ENCODE data around the gene RNF34. TPM values are rescaled to one million over a fixed set of nuclear protein-coding genes. Genes with fewer than 3 reads are reported as not detected.
"Not testable (repeated sequence)": the region's sequence is repeated elsewhere in the genome, so short reads cannot be mapped to it uniquely, and the experiment has no call there.

RNF34 gene
- total RNA-seq, 2 donors from 2014 or later: 72.6 to 74.7 TPM

DNA sequence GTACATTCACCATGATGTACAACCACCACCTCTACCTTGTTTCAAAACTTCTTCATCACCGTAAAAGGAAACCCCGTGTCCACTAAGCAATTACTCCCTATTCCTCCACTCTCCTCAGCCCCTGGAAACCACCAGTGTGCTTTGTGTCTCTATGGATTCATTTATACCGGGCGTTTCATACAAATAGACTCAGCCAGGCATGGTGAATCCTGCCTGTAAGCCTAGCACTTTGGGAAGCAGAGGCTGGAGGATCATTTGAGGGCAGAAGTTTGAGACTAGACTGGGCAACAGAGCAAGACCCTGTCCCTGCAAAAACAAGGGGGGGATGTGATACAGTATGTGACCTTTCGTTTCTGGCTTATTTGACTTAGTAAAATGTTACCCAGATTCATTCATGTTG, 21.2 kb upstream of the RNF34 start:
- Histone ChIP-seq H3K9ac (ENCODE audit: extremely low read depth, low read length, poor library complexity, severe bottlenecking) (no peak overlapping the region), H3K36me3 (ENCODE audit: control insufficient read depth, insufficient read depth, low read length) (no peaks in the 10 kb centered on the region), H3K27me3 (ENCODE audit: control insufficient read depth, insufficient read depth, low read length, poor library complexity, severe bottlenecking) (no peaks in the 10 kb centered on the region), H3K9me3 (ENCODE audit: control insufficient read depth, low read length) (no peaks in the 10 kb centered on the region), H3K27ac (ENCODE audit: low read depth, low read length) (no peak overlapping the region), H3K4me3 (ENCODE audit: low read length) (no peak overlapping the region), H3K4me1 (ENCODE audit: control insufficient read depth, insufficient read depth, low read length) (no peaks in the 10 kb centered on the region)
- H3K9me3 Mint-ChIP-seq: peaks cover 8% of the 10 kb centered on the region
- H3K36me3 Mint-ChIP-seq (ENCODE audit: low read depth): no peaks in the 10 kb centered on the region
- H3K4me1 Mint-ChIP-seq: peaks cover 3% of the 10 kb centered on the region
- H3K27me3 Mint-ChIP-seq (ENCODE audit: insufficient read depth): no peaks in the 10 kb centered on the region
- DNase-seq: no peak
- TF ChIP-seq CTCF (conservative IDR thresholded peaks at IDR 0.05): no peak
- H3K4me3 Mint-ChIP-seq: no peak overlapping the region
- no peak overlapping the region for H3K27ac Mint-ChIP-seq
- 74 to 92% methylated on average over 3 to 5 of the region's 5 CpGs for WGBS, 2 experiments (ENCODE audit: insufficient coverage in 1 of 2, insufficient read length in 1 of 2)

DNA sequence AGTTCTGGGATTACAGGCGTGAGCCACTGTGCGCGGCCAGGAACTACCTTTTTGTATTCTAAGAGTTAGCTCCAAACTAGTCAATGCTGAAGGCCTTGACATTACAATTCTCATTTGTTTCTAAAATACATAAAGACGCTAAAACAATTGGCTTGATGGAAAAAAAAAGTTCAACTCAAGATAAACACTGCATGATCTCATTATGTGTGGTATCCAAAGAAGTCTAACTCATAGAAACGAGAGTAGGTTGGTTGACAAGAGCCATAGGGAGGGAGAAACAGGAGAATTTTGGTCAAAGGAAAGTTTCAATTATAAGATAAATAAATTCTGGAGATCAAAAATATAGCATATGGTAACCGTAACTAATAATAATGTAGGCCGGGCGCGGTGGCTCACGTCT, 20.0 kb upstream of the RNF34 start:
- no peaks in the 10 kb centered on the region for H3K36me3 Mint-ChIP-seq (ENCODE audit: low read depth)
- H3K4me1 ChIP-seq (ENCODE audit: control insufficient read depth, insufficient read depth, low read length): no peaks in the 10 kb centered on the region
- peaks cover 6% of the 10 kb centered on the region for H3K9me3 Mint-ChIP-seq
- WGBS, 2 experiments (ENCODE audit: insufficient coverage in 1 of 2, insufficient read length in 1 of 2): 93 to 100% methylated on average over 4 to 10 of the region's 10 CpGs
- no peak for DNase-seq
- H3K27ac ChIP-seq (ENCODE audit: low read depth, low read length): no peak overlapping the region
- peaks cover 4% of the 10 kb centered on the region for H3K27me3 Mint-ChIP-seq (ENCODE audit: insufficient read depth)
- H3K27me3 ChIP-seq (ENCODE audit: control insufficient read depth, insufficient read depth, low read length, poor library complexity, severe bottlenecking): no peaks in the 10 kb centered on the region
- H3K4me3 ChIP-seq (ENCODE audit: low read length): no peak overlapping the region
- no peak overlapping the region for H3K4me3 Mint-ChIP-seq
- no peak overlapping the region for H3K9ac ChIP-seq (ENCODE audit: extremely low read depth, low read length, poor library complexity, severe bottlenecking)
- H3K4me1 Mint-ChIP-seq: peaks cover 3% of the 10 kb centered on the region
- H3K36me3 ChIP-seq (ENCODE audit: control insufficient read depth, insufficient read depth, low read length): no peaks in the 10 kb centered on the region
- TF ChIP-seq CTCF (conservative IDR thresholded peaks at IDR 0.05): no peak
- no peak overlapping the region for H3K27ac Mint-ChIP-seq
- H3K9me3 ChIP-seq (ENCODE audit: control insufficient read depth, low read length): no peaks in the 10 kb centered on the region

- no peak for DNase-seq
- Mint-ChIP-seq H3K9me3 (no peaks in the 10 kb centered on the region), H3K4me1 (no peaks in the 10 kb centered on the region)
Observed at GRCh38 chr12:121383601-121384021, 16.3 kb upstream of the RNF34 start.

GRCh38 chr12:121384891-121385290, 15.0 kb upstream of the RNF34 start:
- not testable (repeated sequence) for H3K27ac ChIP-seq (ENCODE audit: low read depth, low read length); H3K27ac Mint-ChIP-seq; H3K4me1 Mint-ChIP-seq; H3K9me3 ChIP-seq (ENCODE audit: control insufficient read depth, low read length); H3K36me3 Mint-ChIP-seq (ENCODE audit: low read depth); H3K27me3 ChIP-seq (ENCODE audit: control insufficient read depth, insufficient read depth, low read length, poor library complexity, severe bottlenecking); H3K4me3 ChIP-seq (ENCODE audit: low read length); H3K9ac ChIP-seq (ENCODE audit: extremely low read depth, low read length, poor library complexity, severe bottlenecking); H3K36me3 ChIP-seq (ENCODE audit: control insufficient read depth, insufficient read depth, low read length); H3K4me3 Mint-ChIP-seq; H3K4me1 ChIP-seq (ENCODE audit: control insufficient read depth, insufficient read depth, low read length); H3K9me3 Mint-ChIP-seq; DNase-seq; H3K27me3 Mint-ChIP-seq (ENCODE audit: insufficient read depth)
- 77 to 100% methylated on average over 3 to 6 of the region's 6 CpGs for WGBS, 2 experiments (ENCODE audit: insufficient coverage in 1 of 2, insufficient read length in 1 of 2)

More at GRCh38 chr12:121383601-121384021, 16.3 kb upstream of the RNF34 start:
- Mint-ChIP-seq H3K4me3 (no peak overlapping the region), H3K27ac (no peak overlapping the region), H3K36me3 (ENCODE audit: low read depth) (no peaks in the 10 kb centered on the region), H3K27me3 (ENCODE audit: insufficient read depth) (peaks cover 4% of the 10 kb centered on the region)
- no peaks in the 10 kb centered on the region for H3K27me3 ChIP-seq (ENCODE audit: control insufficient read depth, insufficient read depth, low read length, poor library complexity, severe bottlenecking)
- no peak overlapping the region for H3K9ac ChIP-seq (ENCODE audit: extremely low read depth, low read length, poor library complexity, severe bottlenecking)
- H3K27ac ChIP-seq (ENCODE audit: low read depth, low read length): no peak overlapping the region
- H3K9me3 ChIP-seq (ENCODE audit: control insufficient read depth, low read length): no peaks in the 10 kb centered on the region
- TF ChIP-seq CTCF (conservative IDR thresholded peaks at IDR 0.05): peak; percentile 44
- no peaks in the 10 kb centered on the region for H3K36me3 ChIP-seq (ENCODE audit: control insufficient read depth, insufficient read depth, low read length)
- H3K4me1 ChIP-seq (ENCODE audit: control insufficient read depth, insufficient read depth, low read length): no peaks in the 10 kb centered on the region
- H3K4me3 ChIP-seq (ENCODE audit: low read length): no peak overlapping the region
- WGBS, 2 experiments (ENCODE audit: insufficient coverage in 1 of 2, insufficient read length in 1 of 2): 94 to 96% methylated on average over 9 of the region's 9 CpGs
